Skin of body (tissue), 2 donors: Measurements from ENCODE around the gene HPCAL4. TPM values are rescaled to one million over a fixed set of nuclear protein-coding genes. Genes with fewer than 3 reads are reported as not detected.

ENCODE experiments used
- DNase-seq: peaks from one replicate; lab custom pipeline; 2025; lab: John Stamatoyannopoulos, UW
- total RNA-seq: library from RNA; depleted of rRNA; stranded (reverse); fragments of >200 nt; gene quantifications from one replicate; pipeline ENCODE4 v1.2.3, GENCODE V29; 2014

The HPCAL4 gene
- total RNA-seq, 1 donor from 2014 or later, result 0.20 TPM

- DNase-seq, result no peak
Observed at GRCh38 chr1:39650431-39650830, 40.8 kb downstream of the HPCAL4 start.

- DNase-seq, result no peak
Observed at GRCh38 chr1:39649636-39650185, 41.5 kb downstream of the HPCAL4 start.

GRCh38 chr1:39648496-39648895, 42.7 kb downstream of the HPCAL4 start:
- DNase-seq, result no peak

GRCh38 chr1:39647247-39647646, 44.0 kb downstream of the HPCAL4 start:
- no peak for DNase-seq

GRCh38 chr1:39646232-39647081, 44.8 kb downstream of the HPCAL4 start:
- DNase-seq, result peak; percentile 92

- DNase-seq, result no peak
Observed at GRCh38 chr1:39645411-39646043, 45.7 kb downstream of the HPCAL4 start.

GRCh38 chr1:39643705-39644104, 47.5 kb downstream of the HPCAL4 start:
- DNase-seq, result no peak

GRCh38 chr1:39642796-39643195, 48.4 kb downstream of the HPCAL4 start:
- DNase-seq, result no peak

- DNase-seq, result no peak
Observed at GRCh38 chr1:39640861-39641260, 50.4 kb downstream of the HPCAL4 start.

GRCh38 chr1:39639305-39640130, 51.7 kb downstream of the HPCAL4 start, which contains the start of gene HEYL:
Gene HEYL, minus strand, starts transcription at chr1:39639643. Its CDS starts 18 bp downstream, at chr1:39639625.
- peak; percentile 22 for DNase-seq

- no peak for DNase-seq
Observed at GRCh38 chr1:39638965-39639304, 52.3 kb downstream of the HPCAL4 start.

GRCh38 chr1:39637361-39637760, 53.9 kb downstream of the HPCAL4 start:
- DNase-seq, result no peak

- no peak for DNase-seq
Observed at GRCh38 chr1:39635871-39636210, 55.4 kb downstream of the HPCAL4 start.

GRCh38 chr1:39635205-39635870, 55.9 kb downstream of the HPCAL4 start:
- no peak for DNase-seq

- DNase-seq, result no peak
Observed at GRCh38 chr1:39633422-39633821, 57.8 kb downstream of the HPCAL4 start.

GRCh38 chr1:39632682-39633417, 58.4 kb downstream of the HPCAL4 start:
- DNase-seq, result no peak

GRCh38 chr1:39632323-39632681, 58.9 kb downstream of the HPCAL4 start:
- DNase-seq, result no peak

GRCh38 chr1:39631361-39632322, 59.6 kb downstream of the HPCAL4 start:
- DNase-seq, result no peak

- no peak for DNase-seq
Observed at GRCh38 chr1:39628807-39629350, 62.4 kb downstream of the HPCAL4 start.
